Subcutaneous adipose tissue (tissue), 4 donors: ENCODE results near the gene ITPRIP. TPM values are rescaled to one million over a fixed set of nuclear protein-coding genes. Genes with fewer than 3 reads are reported as not detected.

Experiments used
- total RNA-seq, 4 donors: library from RNA; depleted of rRNA; stranded (reverse); fragments of >200 nt; gene quantifications; one replicate each; pipeline ENCODE4 v1.1.0, GENCODE V29; 2016
- TF ChIP-seq, protein P1 (sequence below): fragments of 450-650 bp; IDR thresholded peaks from one replicate; pipeline ENCODE4 v1.5.1; 2016; ENCODE audit warnings: low read depth, mild to moderate bottlenecking, control low read depth, antibody characterized with exemption, moderate library complexity

ITPRIP gene
- total RNA-seq, 4 donors from 2014 or later: 22.5 to 32.3 (median 30.9) TPM

DNA sequence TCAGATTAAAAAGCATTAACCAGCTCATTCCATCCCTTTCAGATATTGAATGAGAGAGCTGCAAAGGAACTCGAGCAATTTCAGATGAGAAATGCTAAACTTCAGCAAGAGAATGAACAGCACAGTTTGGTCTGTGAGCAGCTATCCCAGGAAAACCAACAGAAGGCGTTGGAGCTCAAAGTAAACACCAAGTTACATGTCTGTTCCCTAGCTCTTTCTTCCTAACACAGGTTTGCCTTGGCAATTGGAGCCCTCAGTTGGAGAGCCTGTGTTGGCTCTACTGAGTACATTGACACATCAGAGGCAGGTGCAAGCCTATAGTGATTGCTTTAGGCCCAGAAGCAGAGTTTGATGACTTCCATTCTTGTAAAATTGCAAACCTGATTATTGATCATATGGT, 30.1 kb upstream of the ITPRIP start:
- TF ChIP-seq, protein P1, sequence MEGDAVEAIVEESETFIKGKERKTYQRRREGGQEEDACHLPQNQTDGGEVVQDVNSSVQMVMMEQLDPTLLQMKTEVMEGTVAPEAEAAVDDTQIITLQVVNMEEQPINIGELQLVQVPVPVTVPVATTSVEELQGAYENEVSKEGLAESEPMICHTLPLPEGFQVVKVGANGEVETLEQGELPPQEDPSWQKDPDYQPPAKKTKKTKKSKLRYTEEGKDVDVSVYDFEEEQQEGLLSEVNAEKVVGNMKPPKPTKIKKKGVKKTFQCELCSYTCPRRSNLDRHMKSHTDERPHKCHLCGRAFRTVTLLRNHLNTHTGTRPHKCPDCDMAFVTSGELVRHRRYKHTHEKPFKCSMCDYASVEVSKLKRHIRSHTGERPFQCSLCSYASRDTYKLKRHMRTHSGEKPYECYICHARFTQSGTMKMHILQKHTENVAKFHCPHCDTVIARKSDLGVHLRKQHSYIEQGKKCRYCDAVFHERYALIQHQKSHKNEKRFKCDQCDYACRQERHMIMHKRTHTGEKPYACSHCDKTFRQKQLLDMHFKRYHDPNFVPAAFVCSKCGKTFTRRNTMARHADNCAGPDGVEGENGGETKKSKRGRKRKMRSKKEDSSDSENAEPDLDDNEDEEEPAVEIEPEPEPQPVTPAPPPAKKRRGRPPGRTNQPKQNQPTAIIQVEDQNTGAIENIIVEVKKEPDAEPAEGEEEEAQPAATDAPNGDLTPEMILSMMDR: no peak

DNA sequence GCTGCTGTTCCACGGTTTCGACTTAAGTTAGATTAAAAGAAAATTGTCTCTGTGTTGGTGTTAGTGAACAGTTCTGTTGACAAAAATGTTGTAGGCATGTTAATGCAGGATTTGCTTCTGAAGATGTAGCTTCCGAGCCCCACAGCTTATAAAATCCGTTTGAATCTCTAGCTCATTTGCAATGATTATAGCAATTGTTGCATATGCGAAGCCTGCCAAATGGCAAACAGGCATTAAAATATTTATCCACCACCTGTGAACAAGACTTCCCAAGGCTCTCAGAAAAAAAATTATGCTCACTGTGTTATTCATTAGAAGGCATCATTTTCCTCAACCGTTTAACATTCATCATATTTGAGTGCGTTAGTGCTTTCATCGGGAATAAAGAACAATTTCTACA, 29.6 kb upstream of the ITPRIP start:
- TF ChIP-seq, protein P1: no peak

DNA sequence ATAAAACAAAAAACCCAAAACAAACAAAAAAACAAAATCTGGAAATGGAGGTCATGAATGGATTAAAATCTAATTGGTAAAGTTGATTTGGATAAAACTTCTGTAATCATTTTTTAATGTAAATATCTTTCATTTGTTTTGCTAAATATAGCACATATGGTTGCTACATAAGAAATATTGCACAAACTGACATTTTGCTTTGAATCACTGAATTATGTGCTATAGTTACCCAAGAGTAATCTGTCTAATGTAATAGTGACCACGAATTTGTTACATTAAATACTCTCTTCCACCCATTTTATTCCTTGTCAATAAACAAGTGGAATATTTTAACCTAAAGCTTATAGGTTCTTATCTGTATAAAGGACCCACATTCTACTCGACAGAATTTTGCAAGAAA, 21.5 kb upstream of the ITPRIP start:
- TF ChIP-seq, protein P1: no peak

DNA sequence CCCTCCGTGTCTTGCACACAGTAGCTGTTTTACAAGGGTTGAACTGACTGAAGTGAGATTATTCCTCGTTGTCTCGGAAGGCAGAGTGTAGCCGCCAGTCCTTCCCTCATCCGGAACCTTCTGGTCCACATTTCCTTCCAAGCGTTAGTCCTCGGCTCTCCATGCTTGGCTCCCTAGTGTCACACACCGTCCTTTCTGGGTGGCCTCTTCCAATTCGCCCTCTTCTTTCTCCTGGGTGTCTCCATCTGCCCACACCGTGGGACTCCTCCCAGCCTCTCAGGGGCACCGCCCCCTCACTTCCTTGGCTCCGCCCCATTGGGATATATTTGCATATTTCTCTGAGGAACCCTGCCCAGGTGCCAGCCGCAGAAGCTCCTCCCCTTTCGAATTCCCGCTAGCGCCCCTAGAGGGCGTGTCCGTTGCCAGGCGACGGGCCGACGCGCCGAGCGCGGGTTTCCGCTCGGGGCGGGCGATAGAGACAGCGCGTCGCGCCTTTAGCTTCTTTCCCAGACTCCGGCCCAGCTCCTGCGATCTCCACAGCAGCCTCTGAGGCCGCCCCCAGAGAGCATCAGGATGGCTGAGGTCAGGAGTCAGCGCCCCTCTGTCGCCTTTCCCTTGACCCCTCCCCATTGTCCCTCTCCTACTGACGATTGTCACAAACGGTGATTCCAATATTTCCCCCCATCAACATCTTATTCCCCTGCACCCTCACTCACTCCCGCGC, 15.2 kb upstream of the ITPRIP start, which contains the start of gene CFAP58:
TSS of gene CFAP58 (plus strand) at position 509 of the 724 bp plus-strand sequence. CDS start at position 574, 65 bp downstream.
- TF ChIP-seq, protein P1: no peak

DNA sequence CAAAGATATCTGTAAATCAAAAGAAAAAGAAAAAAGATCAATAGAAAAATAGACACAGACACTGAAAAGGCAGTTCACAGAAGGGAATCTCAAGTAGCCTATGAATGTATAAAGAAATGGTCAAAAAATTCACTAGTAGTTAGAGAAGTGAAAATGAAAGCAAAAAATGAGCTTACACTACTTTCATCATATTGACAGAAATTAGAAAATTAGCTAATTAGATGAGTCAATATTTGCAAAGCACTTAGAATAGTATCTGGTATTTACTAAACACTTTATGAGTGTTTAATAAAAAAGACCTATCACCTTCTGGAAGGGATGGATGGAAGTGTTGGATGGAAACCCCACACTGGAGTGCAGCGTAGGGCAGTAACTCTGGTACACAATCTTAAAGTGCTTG, 13.7 kb upstream of the ITPRIP start:
- TF ChIP-seq, protein P1: no peak

DNA sequence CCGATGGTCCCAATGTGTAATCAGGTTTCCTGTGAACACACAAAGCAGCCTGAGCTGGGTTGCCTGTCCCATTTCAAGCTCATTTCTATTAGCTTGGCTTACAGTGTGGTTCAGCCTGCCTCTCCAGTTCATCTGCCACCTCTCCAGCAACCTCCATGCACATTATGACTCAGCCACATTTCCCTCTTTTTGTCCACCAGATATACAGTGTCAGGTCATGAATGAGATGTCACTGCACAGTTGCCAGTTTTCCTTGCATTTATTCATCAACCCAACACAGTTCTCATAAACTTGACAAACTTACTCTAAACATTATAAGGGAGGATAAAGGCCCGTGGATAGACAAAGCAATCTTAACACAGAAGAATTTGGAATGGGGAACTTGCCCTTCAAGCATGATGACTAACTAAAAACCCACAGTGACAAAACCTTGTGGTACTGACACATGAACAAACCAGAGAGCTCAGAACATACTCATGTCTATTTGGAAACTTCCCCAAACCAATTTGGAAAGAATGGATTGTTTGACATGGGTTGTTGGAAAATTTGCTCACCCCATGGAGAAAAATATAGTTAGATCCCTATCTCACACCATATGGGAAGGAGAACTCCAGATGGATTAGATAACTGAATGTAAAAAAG, 12.9 kb upstream of the ITPRIP start:
- TF ChIP-seq, protein P1: no peak

DNA sequence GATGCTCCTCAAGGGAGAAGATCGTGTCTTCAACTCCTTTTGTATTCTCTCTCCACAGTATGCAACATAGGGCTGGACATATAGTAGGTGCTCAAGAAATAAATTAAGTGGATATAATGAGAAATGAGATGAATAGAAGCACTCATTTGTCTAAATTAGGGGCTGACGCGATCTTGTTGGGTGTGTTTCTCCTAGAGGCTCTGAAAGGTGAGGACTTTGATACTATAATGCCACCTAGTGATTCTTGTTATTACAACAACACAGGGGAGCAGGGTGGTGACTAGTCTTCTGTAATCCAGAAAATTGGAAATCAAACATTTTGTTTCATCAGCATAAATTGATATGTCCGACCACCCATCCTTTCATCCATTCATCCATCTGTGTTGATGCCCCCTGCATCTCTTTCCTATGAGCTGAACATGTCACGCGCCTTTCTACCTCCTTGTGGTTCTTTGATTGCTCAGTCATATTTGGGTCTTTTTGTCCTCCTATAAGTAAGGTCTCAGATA, 11.9 kb upstream of the ITPRIP start:
- TF ChIP-seq, protein P1: no peak
